GM18867 (cell line): ENCODE data around the gene LARGE1.

Source experiments
- ATAC-seq: cut with Tn5 transposase; IDR thresholded peaks from one replicate; pipeline ENCODE4 v1.9.1; 2021; ENCODE audit warnings: mild to moderate bottlenecking, moderate library complexity; ENCODE audit not compliant: unreplicated experiment

Gene LARGE1

DNA sequence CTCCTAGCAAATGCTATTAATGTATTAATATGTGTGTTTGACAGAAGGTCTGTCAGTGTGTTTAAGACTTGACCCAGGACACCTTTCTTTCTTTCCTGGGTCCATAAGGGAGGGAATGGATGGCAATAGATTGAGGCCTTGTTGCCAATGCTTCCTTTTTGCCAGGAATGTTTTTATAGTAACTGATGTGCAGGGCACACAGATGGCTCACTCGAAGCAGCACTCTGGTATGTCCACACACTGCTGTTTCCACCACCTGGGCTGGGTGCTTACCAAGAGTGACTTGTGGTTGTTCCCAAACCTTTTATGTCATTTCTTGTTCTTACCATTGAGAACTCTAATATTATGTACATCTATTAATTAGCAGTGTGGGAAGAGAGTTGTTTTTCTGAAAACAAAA is 465.2 kb downstream of the LARGE1 start:
- no peak for ATAC-seq

DNA sequence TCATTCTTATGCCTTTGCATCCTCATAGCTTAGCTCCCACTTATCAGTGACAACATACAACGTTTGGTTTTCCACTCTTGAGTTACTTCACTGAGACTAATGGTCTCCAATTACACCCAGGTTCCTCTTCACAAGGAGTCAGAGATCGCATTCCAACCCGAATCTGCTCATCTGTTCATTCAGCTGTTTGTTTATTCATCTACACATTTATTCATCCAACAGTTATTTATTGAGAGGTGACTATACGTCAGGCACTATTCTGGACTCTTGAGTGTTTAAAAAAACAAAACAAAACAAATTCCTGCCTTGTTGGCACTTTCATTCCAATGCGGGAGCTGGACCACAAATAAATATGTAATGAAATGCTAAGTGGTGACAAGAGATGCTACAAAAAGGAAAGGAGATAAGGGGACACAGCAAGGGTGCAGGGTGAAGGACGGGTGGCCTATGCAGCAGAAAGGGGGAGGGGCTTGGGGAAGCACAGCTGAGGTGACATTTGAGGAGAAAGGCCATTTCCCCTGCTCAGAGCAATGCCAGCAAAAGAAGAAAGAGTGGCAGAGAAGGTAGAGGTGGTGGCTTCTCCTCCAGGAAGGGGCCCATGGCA is 468.3 kb downstream of the LARGE1 start:
- ATAC-seq = no peak

DNA sequence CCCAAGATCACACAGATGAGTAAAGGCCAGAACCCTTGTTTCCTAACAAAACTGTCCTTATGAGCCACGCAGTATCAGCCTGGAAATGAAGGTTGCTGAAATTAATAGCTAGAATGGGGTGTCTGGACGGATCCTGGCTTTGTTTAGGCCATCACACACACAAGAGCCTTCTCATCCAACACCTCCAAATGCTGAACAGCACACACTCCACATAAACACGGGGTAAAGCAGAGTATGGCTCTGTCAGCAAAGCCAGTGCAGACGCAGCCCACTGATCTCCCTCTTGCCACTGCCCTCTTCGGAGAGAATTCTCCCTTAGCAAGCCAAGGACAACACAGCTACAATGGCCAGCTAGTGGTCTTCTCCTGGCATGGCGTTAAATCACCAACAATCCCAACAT is 469.5 kb downstream of the LARGE1 start:
- no peak for ATAC-seq

DNA sequence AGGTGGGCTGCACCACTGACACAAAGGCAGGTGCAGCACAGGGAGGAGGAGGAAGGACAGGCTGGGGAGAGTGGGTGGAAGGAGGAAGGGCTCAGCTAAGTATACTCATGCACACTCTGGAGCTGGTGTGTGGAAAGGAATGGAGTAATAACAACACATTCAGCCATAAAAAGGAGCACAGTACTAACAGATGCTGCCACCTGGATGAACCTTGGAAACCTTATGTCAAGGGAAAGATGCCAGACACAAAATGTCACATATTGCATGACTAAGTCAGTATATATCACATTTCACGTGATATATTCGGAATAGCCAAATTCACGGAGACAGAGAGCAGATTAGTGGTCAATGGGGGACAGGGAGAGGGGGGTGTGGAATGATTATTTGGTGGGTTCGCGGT is 472.5 kb downstream of the LARGE1 start:
- no peak for ATAC-seq

DNA sequence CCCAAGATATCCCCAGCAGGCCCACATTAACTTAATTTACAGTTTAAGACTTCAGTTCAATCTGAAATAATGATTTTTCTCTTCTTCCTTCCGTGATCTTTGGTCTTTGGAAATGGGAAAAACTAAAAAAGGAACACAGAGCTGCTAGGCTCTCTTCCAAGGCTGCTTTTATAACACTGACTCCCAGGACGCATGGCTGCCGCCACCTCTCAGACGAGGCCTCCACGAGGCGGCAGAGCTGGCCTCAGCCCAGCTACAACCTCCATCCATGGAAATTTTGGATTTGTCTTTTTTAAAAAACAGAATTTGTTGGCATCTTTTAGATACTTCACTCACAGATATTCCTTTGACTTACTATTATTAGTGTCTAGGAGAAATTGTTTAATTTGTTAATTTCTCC is 476.6 kb downstream of the LARGE1 start:
- no peak for ATAC-seq

DNA sequence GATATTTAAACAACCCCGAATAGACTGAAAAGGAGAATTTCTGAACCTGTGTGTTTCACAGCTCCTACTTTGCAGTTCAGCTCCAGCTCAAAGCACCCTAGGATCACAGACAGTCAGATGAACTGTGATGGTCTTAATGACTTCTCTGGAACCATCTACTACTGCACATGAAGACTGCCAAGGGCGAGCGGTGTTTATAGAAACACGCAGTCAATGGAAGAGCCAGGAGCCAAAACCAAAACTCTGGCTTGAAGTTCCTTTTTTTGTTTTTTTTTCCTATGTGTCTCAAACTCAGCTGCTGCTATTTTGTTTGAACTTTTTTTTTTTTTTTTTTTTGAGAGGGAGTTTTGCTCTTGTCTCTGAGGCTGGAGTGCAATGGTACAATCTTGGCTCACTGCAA is 479.5 kb downstream of the LARGE1 start:
- no peak for ATAC-seq

DNA sequence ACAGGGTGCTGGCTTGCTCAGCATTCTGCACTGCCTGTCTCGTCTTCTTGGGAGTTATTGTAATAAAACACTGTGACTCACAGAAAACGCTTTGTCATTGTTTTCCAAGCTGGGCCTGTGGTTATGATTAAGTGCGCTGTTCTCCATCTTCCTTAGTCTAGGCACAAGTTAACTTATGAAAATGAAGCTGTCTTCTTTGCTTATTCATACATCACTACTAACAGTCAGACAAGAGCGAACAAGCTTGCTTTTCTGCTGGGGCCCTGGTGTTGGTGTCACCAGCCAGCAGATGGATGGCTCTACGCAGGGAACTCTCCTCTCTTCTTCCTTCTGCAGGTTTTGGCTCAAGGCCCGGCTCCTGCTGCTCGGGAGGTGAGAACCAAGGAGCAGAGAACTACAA is 482.0 kb downstream of the LARGE1 start:
- ATAC-seq = no peak

DNA sequence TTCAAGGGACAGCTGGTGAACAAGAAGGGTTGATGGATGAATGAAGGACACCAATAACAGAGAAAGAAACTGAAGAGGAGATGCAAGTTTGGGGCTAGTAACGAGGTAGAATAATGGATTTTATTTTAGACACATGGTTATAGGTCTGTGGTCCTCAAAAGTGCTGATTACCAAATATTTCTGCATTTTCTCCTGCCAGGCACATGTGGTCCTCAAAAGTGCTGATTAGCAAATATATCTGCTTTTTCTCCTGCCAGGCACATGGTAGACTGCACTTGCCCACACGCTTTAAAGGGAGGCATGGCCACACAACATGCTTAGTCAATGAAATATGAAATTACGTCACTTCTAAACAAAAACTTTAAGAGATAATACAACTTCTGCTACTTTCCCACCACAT is 489.0 kb downstream of the LARGE1 start:
- ATAC-seq = no peak

DNA sequence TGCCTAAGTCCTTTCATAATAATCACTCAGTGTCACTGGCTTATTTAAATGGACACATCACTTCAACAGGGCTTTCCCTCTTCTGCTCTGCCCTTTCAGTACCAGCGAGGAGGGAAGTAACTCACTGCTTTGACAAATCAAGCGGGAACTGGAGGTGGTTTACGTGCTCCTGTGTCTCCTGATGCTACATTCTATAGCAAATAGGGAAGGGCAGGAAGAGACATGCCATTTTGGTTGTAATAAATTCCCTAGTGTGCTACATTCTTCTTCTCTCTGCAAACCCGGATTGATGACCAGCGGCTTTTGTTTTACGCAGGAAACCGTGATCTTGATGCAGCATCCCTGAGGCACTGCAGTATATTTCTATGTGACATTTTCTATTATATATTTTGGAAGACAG is 491.0 kb downstream of the LARGE1 start:
- no peak for ATAC-seq

DNA sequence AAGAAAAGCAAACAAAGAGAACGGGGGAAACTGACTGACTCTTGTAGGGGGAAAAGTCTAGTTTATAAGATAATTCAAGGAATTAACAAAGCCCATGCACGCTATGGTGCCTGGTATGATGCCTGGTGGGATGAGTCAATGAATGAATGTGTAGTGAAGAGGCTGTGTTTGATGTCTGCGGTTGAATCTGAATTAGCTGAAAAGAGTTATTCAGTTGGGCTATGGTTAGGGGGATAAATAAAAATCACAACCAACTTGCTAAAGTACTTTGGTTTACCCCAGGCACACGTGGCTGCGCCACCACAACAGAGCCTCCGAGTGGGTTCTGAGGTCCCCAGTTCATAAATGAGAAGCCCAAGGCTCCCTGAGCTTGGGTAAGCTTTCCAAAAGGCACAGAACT is 492.8 kb downstream of the LARGE1 start:
- ATAC-seq = no peak

DNA sequence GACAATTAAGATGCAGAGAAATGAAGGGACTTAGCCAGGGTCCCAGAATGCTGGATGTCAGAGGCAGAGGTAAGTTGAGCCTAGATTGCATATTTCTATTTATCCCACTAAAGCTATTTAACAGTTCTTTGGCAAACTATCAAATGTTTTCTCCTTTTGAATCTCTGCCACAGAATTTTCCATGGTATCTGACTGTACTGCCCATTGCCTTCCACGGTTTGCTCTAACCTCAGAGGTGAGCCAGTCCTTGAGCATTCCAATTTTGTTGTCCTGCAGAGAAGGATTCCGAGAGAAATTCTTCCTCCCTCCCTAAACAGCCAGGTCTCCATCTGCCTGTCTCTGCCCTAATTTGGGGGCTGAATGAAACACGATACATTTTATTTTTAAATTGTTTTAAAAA is 493.8 kb downstream of the LARGE1 start:
- no peak for ATAC-seq

DNA sequence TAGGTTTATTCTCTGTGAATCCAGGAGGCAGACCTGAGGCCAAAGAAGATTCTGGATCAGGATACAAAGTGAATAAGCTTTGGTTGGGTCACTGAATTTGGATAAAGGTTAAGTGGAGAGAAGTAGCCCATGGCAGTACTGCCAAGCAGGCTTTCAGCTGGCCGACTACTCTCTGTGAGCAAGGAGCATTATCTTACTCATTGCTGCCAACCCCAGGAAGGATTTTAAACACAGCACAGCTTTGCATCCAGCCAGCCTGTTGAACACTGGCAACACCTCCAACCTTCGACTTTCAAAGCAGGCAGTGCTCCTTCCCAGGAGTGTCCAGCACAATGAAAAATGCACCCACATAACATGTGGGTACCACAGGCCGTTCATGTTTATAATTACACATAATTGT is 498.4 kb downstream of the LARGE1 start:
- no peak for ATAC-seq

DNA sequence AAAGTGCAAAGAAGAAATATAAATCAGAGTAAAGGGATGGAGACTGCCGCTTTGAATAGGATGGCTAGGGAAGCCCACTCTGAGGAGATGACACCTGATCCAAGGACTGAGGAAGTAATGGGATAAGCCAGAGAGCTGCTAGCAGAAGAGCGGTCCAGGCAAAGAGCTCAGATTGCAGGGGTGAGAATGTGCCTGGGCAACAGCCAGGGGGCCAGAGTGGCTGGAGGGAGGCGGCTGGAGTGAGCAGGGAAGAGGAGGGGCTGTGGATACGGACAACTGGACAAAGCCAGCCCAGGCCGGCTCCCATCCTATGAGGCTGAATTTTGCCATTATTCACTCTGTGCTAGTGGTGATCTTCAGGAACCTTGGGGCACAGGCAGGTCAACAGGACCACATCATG is 501.8 kb downstream of the LARGE1 start:
- no peak for ATAC-seq

DNA sequence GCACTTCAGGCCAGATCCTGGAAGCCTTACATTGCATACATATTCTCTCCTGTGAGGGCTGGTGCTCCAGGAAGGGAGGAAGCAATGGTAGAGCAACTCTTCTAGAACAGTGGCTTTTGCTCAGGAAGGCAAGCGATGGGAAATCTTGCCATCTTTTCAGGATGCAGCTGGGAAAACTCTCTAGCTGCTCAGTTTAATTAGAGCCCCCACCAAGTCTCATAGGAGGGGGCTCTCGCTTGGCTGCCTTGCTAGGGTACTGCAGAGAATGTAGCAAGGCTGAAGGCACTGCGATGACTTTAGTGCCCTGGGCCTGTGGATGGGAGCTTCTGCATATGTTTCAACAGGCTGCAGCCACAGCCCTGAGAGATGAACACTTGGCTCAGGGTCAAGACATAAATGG is 504.9 kb downstream of the LARGE1 start:
- no peak for ATAC-seq

DNA sequence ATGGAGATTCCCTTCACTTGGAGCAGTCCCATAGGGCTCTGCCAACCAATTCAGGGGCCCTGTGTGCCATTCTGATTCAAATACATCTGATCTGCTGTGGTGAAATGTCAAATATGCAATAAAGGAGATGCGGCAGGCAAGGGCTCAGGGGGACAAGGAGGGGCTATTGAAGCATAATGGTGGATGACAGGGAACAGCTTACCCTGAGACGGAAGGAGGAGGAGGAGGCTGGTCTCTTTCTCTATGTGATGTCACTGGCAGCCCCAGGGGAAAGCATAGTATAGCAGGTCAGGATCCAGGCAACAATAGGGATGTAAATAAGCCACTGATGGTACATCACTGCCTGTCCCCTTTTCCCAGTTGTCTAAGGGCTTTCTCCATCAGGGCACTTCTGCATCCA is 511.2 kb downstream of the LARGE1 start:
- no peak for ATAC-seq

DNA sequence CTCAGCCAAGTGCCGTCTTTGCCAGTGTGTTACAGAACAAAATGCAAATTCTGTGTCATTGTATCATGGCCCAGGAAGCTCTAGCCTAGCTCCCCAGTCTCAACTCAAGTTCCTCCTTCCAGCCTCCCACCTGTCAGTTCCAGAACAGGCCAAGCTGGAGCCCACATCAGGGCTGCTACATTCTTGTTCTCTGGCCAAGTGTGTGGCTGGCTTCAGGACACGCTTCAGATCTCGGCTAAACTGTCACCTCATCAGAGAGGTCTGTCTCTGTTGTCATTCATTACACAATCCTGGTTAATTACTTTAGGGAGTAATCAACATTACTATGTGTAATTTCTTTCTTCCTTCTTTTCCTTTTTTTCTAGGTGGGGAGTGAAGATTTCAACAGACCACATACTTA is 515.1 kb downstream of the LARGE1 start:
- no peak for ATAC-seq

DNA sequence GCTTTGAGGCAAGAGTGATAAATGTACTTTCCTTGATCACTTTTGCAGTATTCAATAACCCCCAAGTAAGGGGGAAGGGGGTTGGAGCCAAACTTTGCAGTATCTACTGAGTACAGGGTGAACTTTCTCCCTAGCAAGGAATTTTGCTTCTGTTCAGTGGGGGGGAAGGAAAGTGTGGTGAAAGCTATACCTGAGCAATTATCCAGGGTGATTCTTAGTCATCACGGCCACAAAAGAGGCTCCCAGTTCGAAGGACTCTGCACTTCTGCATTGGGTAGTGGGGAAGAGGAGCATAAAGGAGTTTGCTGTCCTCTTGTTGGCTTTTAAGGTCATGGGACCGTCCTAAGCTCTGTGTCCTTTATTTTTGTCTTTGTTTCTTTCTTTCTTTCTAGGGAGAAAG is 515.6 kb downstream of the LARGE1 start:
- no peak for ATAC-seq

DNA sequence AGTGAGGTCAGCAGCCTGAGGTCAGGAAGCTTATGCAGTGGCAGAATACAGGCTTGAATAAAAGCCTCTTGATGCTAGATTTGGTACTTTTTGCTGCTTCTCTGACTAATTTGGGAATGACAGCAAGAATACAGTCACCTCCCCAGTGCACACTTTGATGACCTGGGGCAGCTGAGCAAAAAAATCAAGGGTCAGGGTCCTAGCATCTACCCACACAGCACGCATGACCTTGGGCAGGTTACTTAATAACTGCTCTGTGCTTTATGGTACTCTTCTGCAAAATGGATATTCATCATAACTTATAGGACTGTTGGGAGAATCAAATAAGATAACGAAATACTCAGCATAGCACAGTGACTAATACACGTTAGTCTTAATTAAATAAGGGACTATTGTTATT is 518.0 kb downstream of the LARGE1 start:
- ATAC-seq = no peak

DNA sequence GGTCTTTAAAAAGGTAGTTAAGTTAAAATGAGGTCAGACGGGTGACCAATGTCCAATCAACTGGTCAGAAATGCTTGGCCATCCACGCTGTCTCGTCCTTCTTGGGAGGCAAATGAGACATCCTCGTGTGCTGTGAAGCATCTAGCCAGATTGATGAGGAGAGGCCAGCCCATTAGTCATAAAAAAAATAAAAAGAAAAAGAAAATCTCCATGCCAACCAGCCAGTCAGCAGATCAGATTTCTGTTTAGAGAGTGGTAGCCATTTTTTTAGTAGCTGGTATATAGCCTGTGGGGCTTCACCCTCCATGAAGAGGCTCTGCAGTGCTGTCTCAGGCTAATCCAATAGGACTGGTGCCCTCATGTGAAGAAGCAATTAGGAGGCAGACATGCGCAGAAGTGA is 519.0 kb downstream of the LARGE1 start:
- no peak for ATAC-seq

DNA sequence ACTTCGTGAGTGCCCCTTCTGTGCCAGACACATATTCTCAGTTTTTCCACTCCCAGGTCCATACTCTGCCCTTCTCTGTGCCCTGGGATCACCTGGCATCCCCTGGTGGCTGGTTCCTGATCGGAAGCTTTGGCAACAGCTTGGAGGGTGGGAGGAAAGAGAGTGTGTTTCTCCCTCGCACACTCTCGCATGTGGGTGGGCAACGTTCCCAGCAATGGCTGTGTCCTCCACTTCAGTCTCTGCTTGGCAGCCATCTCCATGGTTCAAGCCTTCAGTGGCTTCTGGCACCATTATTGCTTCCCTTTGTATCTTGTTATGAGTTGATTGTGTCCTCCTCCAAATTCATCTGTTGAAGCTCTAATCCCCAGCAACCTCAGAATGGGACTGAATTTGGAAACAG is 519.4 kb downstream of the LARGE1 start:
- ATAC-seq = no peak

DNA sequence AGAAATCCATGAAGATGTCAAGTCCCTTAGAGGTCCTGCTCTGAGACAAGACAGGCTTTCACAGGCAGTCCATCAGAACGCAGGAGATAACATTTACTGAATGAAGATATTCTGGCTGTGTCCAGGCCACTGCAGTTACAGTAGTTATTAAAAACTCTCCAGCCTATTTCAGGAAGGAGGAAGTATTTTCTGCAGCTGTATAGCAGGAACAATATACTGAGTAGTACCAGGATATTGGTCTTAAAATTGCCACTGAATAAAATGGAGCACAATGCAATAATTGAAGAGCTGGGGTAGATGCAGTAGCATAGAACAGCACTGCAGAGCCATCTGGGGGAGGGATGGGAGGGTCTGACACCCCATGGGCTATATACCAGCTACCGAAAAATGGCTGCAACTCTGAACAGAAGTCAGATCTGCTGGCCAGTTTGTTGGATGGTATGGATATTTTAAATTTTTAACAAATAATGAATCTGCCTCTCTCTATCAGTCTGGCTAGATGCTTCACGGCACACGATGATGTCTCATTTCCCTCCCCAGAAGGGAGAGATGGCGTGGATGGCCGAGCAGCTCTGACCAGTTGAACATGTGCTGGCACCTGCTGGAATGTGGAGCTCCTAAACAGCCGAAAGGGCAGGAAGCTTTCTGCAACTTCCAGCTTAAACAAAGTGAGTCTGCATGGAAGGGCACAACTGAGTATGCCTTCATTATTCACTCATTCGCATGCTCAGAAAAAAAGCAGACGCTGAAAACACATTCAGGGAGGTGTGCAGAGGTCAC is 520.0 kb downstream of the LARGE1 start:
- no peak for ATAC-seq

DNA sequence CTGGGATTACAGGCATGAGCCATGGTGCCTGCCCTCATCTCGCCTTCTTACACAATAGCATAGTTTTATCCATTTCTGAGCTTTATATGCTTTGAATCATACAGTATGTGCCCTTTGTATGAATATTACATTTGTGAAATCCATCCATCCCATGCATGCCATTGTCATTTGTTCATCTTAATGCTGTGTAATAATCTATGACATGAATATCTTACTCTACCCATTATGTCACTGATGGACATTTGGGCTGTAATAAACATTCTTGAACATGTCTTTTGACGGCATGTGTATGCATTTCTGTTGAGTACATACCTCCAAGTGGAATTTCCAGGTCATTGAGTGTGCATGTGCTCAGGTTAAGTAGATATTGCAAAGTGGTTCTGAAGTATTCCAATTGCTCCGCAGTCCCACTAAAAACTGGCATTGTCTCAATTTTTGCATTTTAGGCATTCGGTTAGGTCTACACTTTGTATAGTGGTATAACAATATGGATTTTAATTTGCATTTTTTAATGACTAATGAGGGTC is 522.8 kb downstream of the LARGE1 start:
- no peak for ATAC-seq

DNA sequence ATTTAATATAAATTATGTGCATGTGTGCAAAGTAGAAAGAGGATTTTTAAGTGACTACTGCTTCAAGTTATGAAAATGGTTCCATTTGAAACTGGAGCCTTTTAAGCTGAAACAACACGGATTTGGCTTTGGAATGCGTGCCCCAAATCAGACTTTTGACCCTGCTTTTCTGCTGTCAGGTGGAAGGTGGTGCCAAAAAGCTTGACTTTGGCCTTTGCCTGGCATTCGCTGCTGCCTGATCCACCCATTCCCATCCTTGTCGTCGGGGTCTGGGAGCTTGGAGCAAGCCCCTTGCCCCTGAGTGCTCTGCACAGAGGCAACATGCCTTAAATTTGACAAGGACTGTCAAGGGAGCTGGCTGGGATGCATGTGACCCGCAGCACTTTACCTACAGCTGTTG is 526.8 kb downstream of the LARGE1 start:
- no peak for ATAC-seq
